ENCODE results near the gene METTL24. TPM values are rescaled to one million over a fixed set of nuclear protein-coding genes. Genes with fewer than 3 reads are reported as not detected.

Gene METTL24
- total and polyA plus RNA-seq, 2 donors = 4.3 to 19.2 TPM

GRCh38 chr6:110195639-110196038, 162.5 kb downstream of the METTL24 start:
- WGBS = 87% methylated on average over 4 of the region's 4 CpGs
- no peaks in the 10 kb centered on the region for H3K4me1 ChIP-seq (ENCODE audit: insufficient read depth)
- no peak overlapping the region for H3K4me3 ChIP-seq (ENCODE audit: low read depth, low read length)
- no peaks in the 10 kb centered on the region for H3K36me3 ChIP-seq (ENCODE audit: insufficient read depth)
- DNase-seq (ENCODE audit: extremely low spot score) = no peak
- H3K27ac ChIP-seq (ENCODE audit: low read depth) = no peak overlapping the region

Other genes with a start within 250 kb of the METTL24 start
- gene WASF1, start 178.7 kb downstream of the METTL24 start, total RNA-seq = 14.5 TPM
- 8.3 TPM for gene WASF1, start 178.7 kb downstream of the METTL24 start, polyA plus RNA-seq
- gene CDC40, start 177.9 kb downstream of the METTL24 start, total RNA-seq = 33.9 TPM
- gene CDC40, start 177.9 kb downstream of the METTL24 start, polyA plus RNA-seq = 12.4 TPM
- 0.63 TPM for gene DDO, start 57.2 kb upstream of the METTL24 start, total RNA-seq
- gene DDO, start 57.2 kb upstream of the METTL24 start, polyA plus RNA-seq = 2.0 TPM
- gene SLC22A16, start 118.3 kb upstream of the METTL24 start, total RNA-seq = 0.63 TPM
- gene SLC22A16, start 118.3 kb upstream of the METTL24 start, polyA plus RNA-seq = 0.53 TPM